Activated T-cell treated with anti-CD3 and anti-CD28 coated beads, Interleukin-2, amount 50 U/mL, for 72 hours (primary cell): ENCODE measurements around the gene CDHR5. TPM values are rescaled to one million over a fixed set of nuclear protein-coding genes. Genes with fewer than 3 reads are reported as not detected.

Experiments used
- ATAC-seq, 2 donors: fragments of 150-1000 bp; cut with Tn5 transposase; replicated peaks in 1 of 2; 2 replicates each; pipeline ENCODE4 v1.10.0; 2021; ENCODE audit warnings: moderate library complexity in 2 of 2, mild to moderate bottlenecking in 1 of 2
- DNase-seq, 2 donors: peaks; one replicate each; pipeline ENCODE4 v3.0.0; 2021 to 2022; ENCODE audit warnings: mixed read lengths in 1 of 2
- H3K27ac Mint-ChIP-seq: one replicate; pipeline ENCODE4 v1.8.0; 2022; ENCODE audit warnings: mild to moderate bottlenecking, moderate library complexity, mixed read lengths
- H3K27me3 Mint-ChIP-seq: one replicate; pipeline ENCODE4 v1.8.0; 2022; ENCODE audit warnings: low read depth, mixed read lengths
- H3K36me3 Mint-ChIP-seq, 2 donors: one replicate each; pipeline ENCODE4 v1.8.0; 2022; ENCODE audit warnings: mixed read lengths in 2 of 2, mild to moderate bottlenecking in 1 of 2; ENCODE audit not compliant: insufficient read depth in 2 of 2
- H3K4me1 Mint-ChIP-seq: one replicate; pipeline ENCODE4 v1.8.0; 2022; ENCODE audit warnings: low read depth, mixed read lengths
- H3K4me3 Mint-ChIP-seq, 2 donors: one replicate each; pipeline ENCODE4 v1.8.0; 2022; ENCODE audit warnings: mild to moderate bottlenecking in 2 of 2, mixed read lengths in 2 of 2, moderate library complexity in 2 of 2
- H3K9me3 Mint-ChIP-seq, 2 donors: one replicate each; pipeline ENCODE4 v1.8.0; 2022; ENCODE audit warnings: mixed read lengths in 2 of 2
- total RNA-seq, 2 donors: library from RNA; stranded (reverse); gene quantifications; one replicate each; pipeline ENCODE4 v1.2.3, GENCODE V29; 2022

CDHR5 gene
- total RNA-seq, 2 donors from 2014 or later, result 0.09 TPM; not detected in 1

DNA sequence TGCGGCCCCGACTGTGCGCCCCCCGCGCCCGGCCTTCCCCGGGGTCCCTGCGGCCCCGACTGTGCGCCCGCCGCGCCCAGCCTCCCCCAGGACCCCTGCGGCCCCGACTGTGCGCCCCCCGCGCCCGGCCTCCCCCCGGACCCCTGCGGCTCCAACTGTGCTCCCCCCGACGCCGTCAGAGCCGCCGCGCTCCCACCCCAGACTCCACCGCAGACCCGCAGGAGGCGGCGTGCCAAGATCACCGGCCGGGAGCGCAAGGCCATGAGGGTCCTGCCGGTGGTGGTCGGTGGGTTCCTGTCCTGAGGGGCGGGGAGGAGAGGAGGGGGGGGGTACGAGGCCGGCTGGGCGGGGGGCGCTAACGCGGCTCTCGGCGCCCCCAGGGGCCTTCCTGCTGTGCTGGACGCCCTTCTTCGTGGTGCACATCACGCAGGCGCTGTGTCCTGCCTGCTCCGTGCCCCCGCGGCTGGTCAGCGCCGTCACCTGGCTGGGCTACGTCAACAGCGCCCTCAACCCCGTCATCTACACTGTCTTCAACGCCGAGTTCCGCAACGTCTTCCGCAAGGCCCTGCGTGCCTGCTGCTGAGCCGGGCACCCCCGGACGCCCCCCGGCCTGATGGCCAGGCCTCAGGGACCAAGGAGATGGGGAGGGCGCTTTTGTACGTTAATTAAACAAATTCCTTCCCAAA lies 15.4 kb upstream of the CDHR5 start:
- Mint-ChIP-seq H3K27ac (no peak overlapping the region), H3K4me1 (peaks cover 13% of the 10 kb centered on the region), H3K27me3 (peaks cover 15% of the 10 kb centered on the region), H3K36me3 (peaks cover 0 to 3% of the 10 kb centered on the region in 2 donors), H3K4me3 (peak overlapping the region; percentile 46 to 50), H3K9me3 (no peaks in the 10 kb centered on the region)
- ATAC-seq (no peak), DNase-seq (no peak)

DNA sequence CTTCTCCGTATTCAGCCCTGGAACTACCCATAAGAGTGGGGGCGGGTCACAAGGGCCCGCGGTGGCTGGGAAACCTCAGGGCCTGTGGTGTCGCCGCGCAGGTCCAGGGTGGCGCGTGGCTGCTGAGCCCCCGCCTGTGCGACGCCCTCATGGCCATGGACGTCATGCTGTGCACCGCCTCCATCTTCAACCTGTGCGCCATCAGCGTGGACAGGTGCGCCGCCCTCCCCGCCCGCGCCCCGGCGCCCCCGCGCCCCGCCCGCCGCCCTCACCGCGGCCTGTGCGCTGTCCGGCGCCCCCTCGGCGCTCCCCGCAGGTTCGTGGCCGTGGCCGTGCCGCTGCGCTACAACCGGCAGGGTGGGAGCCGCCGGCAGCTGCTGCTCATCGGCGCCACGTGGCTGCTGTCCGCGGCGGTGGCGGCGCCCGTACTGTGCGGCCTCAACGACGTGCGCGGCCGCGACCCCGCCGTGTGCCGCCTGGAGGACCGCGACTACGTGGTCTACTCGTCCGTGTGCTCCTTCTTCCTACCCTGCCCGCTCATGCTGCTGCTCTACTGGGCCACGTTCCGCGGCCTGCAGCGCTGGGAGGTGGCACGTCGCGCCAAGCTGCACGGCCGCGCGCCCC lies 14.7 kb upstream of the CDHR5 start:
- peak; percentile 5 to 33 for ATAC-seq
- H3K9me3 Mint-ChIP-seq, result no peaks in the 10 kb centered on the region
- H3K27me3 Mint-ChIP-seq, result peaks cover 15% of the 10 kb centered on the region
- H3K4me3 Mint-ChIP-seq, result no peak overlapping the region
- peaks cover 13% of the 10 kb centered on the region for H3K4me1 Mint-ChIP-seq
- H3K36me3 Mint-ChIP-seq, result peaks cover 0 to 3% of the 10 kb centered on the region in 2 donors
- no peak overlapping the region for H3K27ac Mint-ChIP-seq
- no peak for DNase-seq

DNA sequence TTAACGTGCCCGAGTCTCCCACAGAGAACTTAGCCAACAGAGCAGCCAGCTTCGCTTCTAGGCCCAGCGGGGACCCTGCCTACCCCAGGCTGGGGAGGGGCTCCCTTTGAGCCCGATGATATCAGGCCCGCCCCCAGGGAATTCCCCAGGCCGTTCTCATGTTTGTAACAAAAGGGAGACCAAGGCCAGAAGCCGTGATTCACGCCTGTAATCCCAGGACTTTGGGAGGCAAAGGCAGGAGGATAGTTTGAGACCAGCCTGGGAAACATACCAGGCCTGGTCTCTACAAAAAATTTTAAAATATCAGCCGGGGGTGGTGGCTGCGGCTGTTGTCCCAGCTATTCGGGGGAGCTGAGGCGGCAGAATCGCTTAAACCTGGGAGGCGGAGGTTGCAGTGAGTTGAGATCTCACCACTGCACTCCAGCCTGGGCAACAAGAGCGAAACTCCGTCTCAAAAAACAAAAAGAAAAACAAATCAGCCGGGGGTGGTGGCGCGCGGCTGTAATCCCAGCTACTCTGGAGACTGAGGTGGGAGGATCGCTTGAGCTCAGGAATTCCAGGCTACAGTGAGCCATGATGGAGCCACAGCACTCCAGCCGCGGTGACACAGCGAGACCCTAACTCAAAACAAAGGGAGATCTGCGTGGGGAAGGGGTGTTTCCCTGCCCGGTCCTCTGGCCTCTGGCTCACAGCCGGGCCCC lies 14.0 kb upstream of the CDHR5 start:
- peaks cover 0 to 3% of the 10 kb centered on the region in 2 donors for H3K36me3 Mint-ChIP-seq
- DNase-seq, result no peak
- peak overlapping the region; percentile 57 for H3K27ac Mint-ChIP-seq
- peaks cover 15% of the 10 kb centered on the region for H3K27me3 Mint-ChIP-seq
- peak overlapping the region; percentile 44 to 51 for H3K4me3 Mint-ChIP-seq
- H3K4me1 Mint-ChIP-seq, result peaks cover 13% of the 10 kb centered on the region
- no peak for ATAC-seq
- no peaks in the 10 kb centered on the region for H3K9me3 Mint-ChIP-seq

DNA sequence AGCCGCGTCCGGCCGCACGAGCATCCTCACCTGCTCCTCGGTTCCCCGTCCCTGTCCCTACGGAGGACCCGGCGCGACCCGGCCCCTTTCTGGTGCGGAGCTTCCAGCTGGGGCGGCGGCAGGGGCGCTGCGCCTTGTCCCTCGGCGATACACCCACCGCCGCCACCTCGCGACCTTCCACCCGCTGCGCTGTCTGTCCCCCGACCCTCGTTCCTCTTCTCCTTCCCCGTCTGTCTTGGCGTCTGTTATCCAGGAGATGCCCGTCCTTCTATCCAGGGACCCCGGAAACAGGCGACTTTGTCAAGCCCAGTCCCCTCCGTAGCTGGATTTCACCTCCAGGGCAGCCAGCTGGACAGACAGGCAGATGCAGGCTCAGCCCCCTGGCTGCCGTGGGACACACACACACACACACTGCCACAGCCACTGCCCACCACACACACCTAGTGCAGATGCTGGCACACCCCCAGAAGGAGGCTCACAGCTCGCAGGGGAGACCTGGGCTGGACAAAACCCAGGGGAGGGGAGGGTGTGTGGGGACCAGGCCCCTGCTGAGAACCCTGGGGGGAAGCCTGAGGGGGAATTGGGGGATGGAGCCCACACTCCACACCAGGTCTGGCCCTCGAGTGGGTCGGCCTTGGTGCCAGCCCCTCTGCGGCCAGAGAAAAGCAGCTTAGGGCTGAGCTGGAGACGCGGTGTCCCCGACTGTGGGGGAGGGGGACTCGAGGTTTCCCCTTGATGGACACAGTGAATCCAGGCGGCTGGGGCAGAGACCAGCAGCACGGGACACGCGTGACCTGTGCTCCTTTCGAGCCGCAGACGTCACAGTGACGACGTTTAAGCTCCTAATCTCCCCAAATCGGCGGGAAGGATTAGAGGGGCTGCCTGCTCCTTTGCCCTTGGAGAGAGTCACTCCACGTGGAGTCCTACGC lies 13.1 kb upstream of the CDHR5 start:
- ATAC-seq, result peak in 1 of 2 donors; percentile 14
- H3K4me1 Mint-ChIP-seq, result peaks cover 13% of the 10 kb centered on the region
- DNase-seq, result no peak
- H3K27me3 Mint-ChIP-seq, result peaks cover 15% of the 10 kb centered on the region
- H3K4me3 Mint-ChIP-seq, result peak overlapping the region; percentile 31 to 71
- H3K9me3 Mint-ChIP-seq, result no peaks in the 10 kb centered on the region
- peaks cover 0 to 3% of the 10 kb centered on the region in 2 donors for H3K36me3 Mint-ChIP-seq
- peak overlapping the region; percentile 81 for H3K27ac Mint-ChIP-seq

DNA sequence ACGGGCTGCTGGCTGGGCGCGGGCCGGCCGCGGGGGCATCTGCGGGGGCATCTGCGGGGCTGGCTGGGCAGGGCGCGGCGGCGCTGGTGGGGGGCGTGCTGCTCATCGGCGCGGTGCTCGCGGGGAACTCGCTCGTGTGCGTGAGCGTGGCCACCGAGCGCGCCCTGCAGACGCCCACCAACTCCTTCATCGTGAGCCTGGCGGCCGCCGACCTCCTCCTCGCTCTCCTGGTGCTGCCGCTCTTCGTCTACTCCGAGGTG lies 12.5 kb upstream of the CDHR5 start:
- ATAC-seq, result peak in 1 of 2 donors; percentile 4
- H3K27me3 Mint-ChIP-seq, result peaks cover 15% of the 10 kb centered on the region
- H3K36me3 Mint-ChIP-seq, result peaks cover 0 to 3% of the 10 kb centered on the region in 2 donors
- no peak for DNase-seq
- no peaks in the 10 kb centered on the region for H3K9me3 Mint-ChIP-seq
- no peak overlapping the region for H3K27ac Mint-ChIP-seq
- H3K4me3 Mint-ChIP-seq, result peak overlapping the region; percentile 31 to 71
- H3K4me1 Mint-ChIP-seq, result peaks cover 13% of the 10 kb centered on the region

DNA sequence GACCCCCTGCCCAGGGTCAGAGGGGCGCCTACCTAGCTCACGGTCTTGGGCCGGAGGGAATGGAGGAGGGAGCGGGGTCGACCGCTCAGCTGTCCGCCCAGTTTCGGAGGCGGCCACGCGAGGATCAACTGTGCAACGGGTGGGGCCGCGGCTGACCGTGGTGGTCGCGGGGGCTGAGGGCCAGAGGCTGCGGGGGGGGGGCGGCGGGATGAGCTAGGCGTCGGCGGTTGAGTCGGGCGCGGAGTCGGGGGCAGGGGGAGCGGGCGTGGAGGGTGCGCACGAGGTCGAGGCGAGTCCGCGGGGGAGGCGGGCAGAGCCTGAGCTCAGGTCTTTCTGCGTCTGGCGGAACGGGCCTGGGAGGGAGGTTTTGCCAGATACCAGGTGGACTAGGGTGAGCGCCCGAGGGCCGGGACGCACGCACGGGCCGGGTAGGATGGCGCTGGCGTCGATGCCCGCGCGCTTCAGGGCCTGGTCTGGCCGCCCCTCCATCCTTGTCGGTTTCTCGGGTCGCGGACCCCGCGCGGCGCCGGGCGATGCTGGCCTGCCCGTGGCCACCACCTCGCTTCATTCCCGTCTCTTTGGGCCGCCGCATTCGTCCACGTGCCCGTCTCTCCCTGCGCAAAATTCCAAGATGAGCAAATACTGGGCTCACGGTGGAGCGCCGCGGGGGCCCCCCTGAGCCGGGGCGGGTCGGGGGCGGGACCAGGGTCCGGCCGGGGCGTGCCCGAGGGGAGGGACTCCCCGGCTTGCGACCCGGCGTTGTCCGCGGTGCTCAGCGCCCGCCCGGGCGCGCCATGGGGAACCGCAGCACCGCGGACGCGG lies 12.0 kb upstream of the CDHR5 start, which contains the start of gene DRD4:
Gene DRD4, plus strand, starts transcription at position 759 of the 822 bp plus-strand sequence. Its CDS starts 36 bp downstream, at position 795.
- DNase-seq (no peak), ATAC-seq (peak; percentile 15 to 22)
- H3K9me3 Mint-ChIP-seq, result no peaks in the 10 kb centered on the region
- H3K4me1 Mint-ChIP-seq, result peaks cover 13% of the 10 kb centered on the region
- peaks cover 0 to 3% of the 10 kb centered on the region in 2 donors for H3K36me3 Mint-ChIP-seq
- H3K4me3 Mint-ChIP-seq, result peak within 1 kb of the TSS; percentile 31 to 71
- H3K27me3 Mint-ChIP-seq, result peaks cover 15% of the 10 kb centered on the region
- H3K27ac Mint-ChIP-seq, result peak within 1 kb of the TSS; percentile 81

DNA sequence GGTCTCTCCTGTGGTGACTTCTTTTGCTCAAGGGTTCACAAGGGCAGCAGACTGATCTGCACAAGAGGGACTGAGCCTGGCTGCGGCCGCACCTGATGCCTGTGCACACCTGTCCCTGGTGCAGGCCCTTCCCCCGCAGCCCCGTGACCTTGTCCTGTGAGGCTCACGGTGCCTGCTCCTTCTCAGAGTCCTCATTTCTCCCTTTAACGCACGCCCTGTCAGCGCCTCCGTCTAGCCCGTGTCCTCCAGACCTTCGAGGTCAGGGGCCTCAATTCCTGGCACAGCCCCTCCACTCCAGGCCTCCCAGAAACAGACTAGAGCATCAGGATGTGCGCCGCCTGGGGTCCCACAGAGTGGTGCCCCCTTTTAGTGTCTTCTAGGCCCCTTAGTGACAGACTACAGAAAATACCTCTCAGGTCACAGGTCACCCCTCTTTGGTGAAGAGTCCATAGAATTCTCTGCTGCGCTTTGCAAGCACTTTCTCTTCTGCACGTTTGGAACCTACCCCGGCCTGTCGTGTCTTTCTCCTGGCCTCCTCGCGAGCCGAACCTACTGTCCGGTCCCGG lies 11.3 kb upstream of the CDHR5 start:
- ATAC-seq (no peak), DNase-seq (no peak)
- Mint-ChIP-seq H3K4me1 (peaks cover 13% of the 10 kb centered on the region), H3K27ac (no peak overlapping the region), H3K4me3 (peak overlapping the region in 1 of 2 donors; percentile 13), H3K9me3 (no peaks in the 10 kb centered on the region), H3K27me3 (peaks cover 15% of the 10 kb centered on the region), H3K36me3 (peaks cover 0 to 3% of the 10 kb centered on the region in 2 donors)

DNA sequence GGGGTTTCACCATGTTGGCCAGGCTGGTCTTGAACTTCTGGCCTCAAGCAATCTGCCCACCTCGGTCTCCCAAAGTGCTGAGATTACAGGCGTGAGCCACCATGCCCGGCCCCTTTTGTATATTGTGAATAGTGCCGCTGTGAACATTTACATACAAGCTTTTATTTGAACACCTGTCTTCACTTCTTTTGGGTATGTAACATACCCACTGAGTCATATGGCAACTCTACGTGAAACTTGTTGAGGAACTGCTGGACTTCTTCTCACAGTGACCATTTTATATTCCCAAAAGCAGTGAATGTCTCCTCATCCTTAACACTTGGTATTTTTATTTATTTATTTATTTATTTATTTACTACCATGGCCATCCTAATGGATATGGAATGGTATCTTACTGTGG lies 6.1 kb upstream of the CDHR5 start:
- Mint-ChIP-seq H3K4me3 (no peak overlapping the region), H3K36me3 (peaks cover 3 to 7% of the 10 kb centered on the region in 2 donors), H3K9me3 (no peaks in the 10 kb centered on the region), H3K27ac (no peak overlapping the region), H3K4me1 (peaks cover 23% of the 10 kb centered on the region), H3K27me3 (peaks cover 23% of the 10 kb centered on the region)
- ATAC-seq, result no peak
- DNase-seq, result no peak

DNA sequence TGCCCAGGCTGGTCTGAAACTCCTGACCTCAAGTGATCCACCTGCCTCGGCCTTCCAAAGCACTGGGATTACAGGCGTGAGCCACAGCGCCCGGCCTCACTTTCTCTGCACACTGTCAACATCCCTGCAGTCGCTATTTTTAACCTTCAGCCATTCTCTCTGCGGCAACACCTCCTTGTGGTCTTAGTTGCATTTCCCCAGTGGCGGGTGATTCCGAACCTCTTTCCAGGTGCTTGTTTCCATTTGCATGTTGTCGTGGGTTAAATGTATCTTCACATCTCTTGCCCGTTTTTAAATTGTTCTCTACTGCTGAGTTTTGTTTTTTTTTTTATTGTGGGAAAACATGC lies 4.5 kb upstream of the CDHR5 start:
- peaks cover 23% of the 10 kb centered on the region for H3K4me1 Mint-ChIP-seq
- peaks cover 3 to 7% of the 10 kb centered on the region in 2 donors for H3K36me3 Mint-ChIP-seq
- peak overlapping the region; percentile 21 for H3K27ac Mint-ChIP-seq
- H3K4me3 Mint-ChIP-seq, result peak overlapping the region; percentile 68 to 76
- peak; percentile 22 to 27 for ATAC-seq
- peaks cover 23% of the 10 kb centered on the region for H3K27me3 Mint-ChIP-seq
- H3K9me3 Mint-ChIP-seq, result no peaks in the 10 kb centered on the region
- no peak for DNase-seq

DNA sequence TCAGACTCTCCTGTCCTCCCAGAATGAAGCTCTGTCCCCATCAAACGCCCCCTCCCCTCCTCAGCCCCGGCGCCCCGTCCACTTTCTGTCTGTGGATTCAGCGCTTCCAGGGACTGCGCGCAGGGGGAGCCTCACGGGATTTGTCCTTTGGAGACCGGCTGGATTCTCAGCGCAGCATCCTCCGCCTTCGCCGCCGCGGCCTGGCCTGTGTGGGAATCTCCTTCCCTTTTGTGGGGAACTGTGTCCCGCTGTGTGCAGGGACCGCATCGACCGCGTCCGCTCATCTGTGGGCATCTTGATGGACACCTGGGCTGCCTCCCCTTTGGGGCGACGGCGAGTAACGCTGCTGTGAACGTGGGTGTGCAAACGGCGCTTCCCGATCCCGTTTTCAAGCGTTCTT lies 3.3 kb upstream of the CDHR5 start:
- H3K4me3 Mint-ChIP-seq, result peak overlapping the region; percentile 68 to 76
- ATAC-seq, result no peak
- H3K36me3 Mint-ChIP-seq, result peaks cover 3 to 7% of the 10 kb centered on the region in 2 donors
- peaks cover 23% of the 10 kb centered on the region for H3K27me3 Mint-ChIP-seq
- no peak for DNase-seq
- H3K27ac Mint-ChIP-seq, result peak overlapping the region; percentile 31
- H3K4me1 Mint-ChIP-seq, result peaks cover 23% of the 10 kb centered on the region
- H3K9me3 Mint-ChIP-seq, result no peaks in the 10 kb centered on the region

DNA sequence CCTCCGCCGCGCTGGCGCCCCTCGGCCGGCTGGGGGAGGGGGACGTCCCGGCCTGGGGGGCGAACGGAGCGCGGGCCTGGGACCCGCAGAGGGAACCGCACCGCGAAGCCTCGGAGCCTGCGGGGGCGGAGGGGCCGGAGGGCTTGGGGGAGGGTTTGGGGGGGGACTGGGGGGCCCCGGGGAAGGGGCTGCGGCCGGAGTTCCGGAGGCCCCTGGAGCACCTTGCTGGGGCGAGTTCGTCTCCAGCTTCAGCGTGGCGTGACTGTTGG lies 2.5 kb upstream of the CDHR5 start:
- peaks cover 23% of the 10 kb centered on the region for H3K4me1 Mint-ChIP-seq
- no peak overlapping the region for H3K4me3 Mint-ChIP-seq
- H3K9me3 Mint-ChIP-seq, result no peaks in the 10 kb centered on the region
- H3K27ac Mint-ChIP-seq, result no peak overlapping the region
- ATAC-seq, result no peak
- no peak for DNase-seq
- H3K27me3 Mint-ChIP-seq, result peaks cover 23% of the 10 kb centered on the region
- H3K36me3 Mint-ChIP-seq, result peaks cover 3 to 7% of the 10 kb centered on the region in 2 donors
